DOHH2 (cell line): ENCODE results near the gene PHETA2.
A peak's percentile ranks its signal among the peaks of the same experiment; 100 is the strongest.

ENCODE experiments used
- H3F3A ChIP-seq: fragments of 200-600 bp; sonication (generic), shearing (Covaris generic); 2 replicates; pipeline ENCODE4 v1.6.0; 2016; ENCODE audit warnings: antibody characterized with exemption, mild to moderate bottlenecking; ENCODE audit not compliant: control insufficient read depth, insufficient read depth
- H3K27ac ChIP-seq: fragments of 200-600 bp; sonication (generic); 2 replicates; pipeline ENCODE4 v1.5.1; 2014; ENCODE audit warnings: low read depth, mild to moderate bottlenecking, low read length, moderate library complexity
- H3K27me3 ChIP-seq: fragments of 200-600 bp; sonication (generic); 2 replicates; pipeline ENCODE4 v1.6.1; 2014; ENCODE audit warnings: mild to moderate bottlenecking, low read length, mixed read lengths; ENCODE audit not compliant: control insufficient read depth
- H3K36me3 ChIP-seq: fragments of 200-600 bp; sonication (generic); 2 replicates; pipeline ENCODE4 v1.6.1; 2014; ENCODE audit warnings: mild to moderate bottlenecking, low read length, moderate library complexity, mixed read lengths; ENCODE audit not compliant: control insufficient read depth
- H3K4me1 ChIP-seq: fragments of 200-600 bp; sonication (generic); 2 replicates; pipeline ENCODE4 v1.6.1; 2014; ENCODE audit warnings: mild to moderate bottlenecking, low read length, mixed read lengths; ENCODE audit not compliant: control insufficient read depth
- H3K4me2 ChIP-seq: fragments of 200-600 bp; sonication (generic); 2 replicates; pipeline ENCODE4 v1.6.0; 2014; ENCODE audit warnings: mild to moderate bottlenecking, low read length, moderate library complexity
- H3K4me3 ChIP-seq: fragments of 200-600 bp; sonication (generic); 2 replicates; pipeline ENCODE4 v1.5.1; 2014; ENCODE audit warnings: mild to moderate bottlenecking, low read length, mixed read lengths
- H3K79me2 ChIP-seq: fragments of 200-600 bp; sonication (generic); 2 replicates; pipeline ENCODE4 v1.6.1; 2014; ENCODE audit warnings: mild to moderate bottlenecking, low read length, mixed read lengths; ENCODE audit not compliant: control insufficient read depth
- H3K9me2 ChIP-seq: fragments of 200-600 bp; sonication (generic); replicated peaks from 2 replicates; pipeline ENCODE4 v1.6.1; 2014; ENCODE audit warnings: mild to moderate bottlenecking, low read length, mixed read lengths; ENCODE audit not compliant: control insufficient read depth
- H3K9me3 ChIP-seq: fragments of 200-600 bp; sonication (generic); 2 replicates; pipeline ENCODE4 v1.6.1; 2014; ENCODE audit warnings: antibody characterized with exemption, low read length, mixed read lengths; ENCODE audit not compliant: control insufficient read depth, insufficient read depth
- H4K20me1 ChIP-seq: fragments of 200-600 bp; sonication (generic); 2 replicates; pipeline ENCODE4 v1.6.0; 2014; ENCODE audit warnings: low read depth, mild to moderate bottlenecking, antibody characterized with exemption, low read length, moderate library complexity; ENCODE audit not compliant: control insufficient read depth, insufficient read depth
- CTCF ChIP-seq: fragments of 200-600 bp; sonication (generic); IDR thresholded peaks from one replicate; pipeline ENCODE4 v1.5.1; 2014; ENCODE audit warnings: antibody characterized with exemption, mild to moderate bottlenecking, low read depth, low read length; ENCODE audit not compliant: poor library complexity, severe bottlenecking
- EZH2phosphoT487 ChIP-seq: fragments of 200-600 bp; sonication (generic); IDR thresholded peaks from 2 replicates; pipeline ENCODE4 v1.6.1; 2017; ENCODE audit warnings: borderline replicate concordance, mild to moderate bottlenecking, antibody characterized with exemption, low read length, moderate library complexity, mixed read lengths

PHETA2 gene, protein sequence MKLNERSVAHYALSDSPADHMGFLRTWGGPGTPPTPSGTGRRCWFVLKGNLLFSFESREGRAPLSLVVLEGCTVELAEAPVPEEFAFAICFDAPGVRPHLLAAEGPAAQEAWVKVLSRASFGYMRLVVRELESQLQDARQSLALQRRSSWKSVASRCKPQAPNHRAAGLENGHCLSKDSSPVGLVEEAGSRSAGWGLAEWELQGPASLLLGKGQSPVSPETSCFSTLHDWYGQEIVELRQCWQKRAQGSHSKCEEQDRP

DNA sequence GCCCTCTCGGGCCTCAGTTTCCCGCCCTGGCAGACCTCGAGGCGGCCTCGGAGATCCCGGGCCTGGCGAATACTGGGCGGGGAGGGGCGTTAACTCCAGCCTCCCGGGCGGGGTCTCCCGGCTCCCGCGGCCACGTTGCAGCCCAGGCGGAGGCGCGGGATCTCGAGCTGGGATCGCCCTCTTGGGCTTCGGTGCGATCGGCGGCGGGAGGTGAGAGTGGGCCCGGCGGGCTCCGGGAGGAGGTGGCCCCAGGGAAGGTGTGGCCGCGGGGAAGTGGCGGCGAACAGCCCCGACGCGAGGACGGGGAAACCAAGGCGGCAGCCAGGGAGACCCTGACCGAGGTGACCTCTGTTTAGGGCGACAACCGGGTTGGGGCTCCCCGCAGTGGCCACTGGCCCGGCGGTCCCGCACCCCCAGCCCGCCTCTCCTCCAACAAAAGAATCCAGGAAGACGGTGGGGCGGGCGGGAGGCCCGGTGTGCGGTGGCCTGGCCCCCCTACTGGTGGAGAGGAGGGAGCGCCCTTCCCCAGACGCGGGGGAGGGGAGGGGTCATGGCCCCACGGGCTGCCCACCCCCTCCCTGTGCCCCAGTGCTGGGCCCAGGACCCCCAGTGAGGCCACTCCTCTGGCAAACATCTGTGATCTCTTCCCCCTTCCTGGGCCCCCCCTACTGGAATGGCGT, at the start of gene PHETA2:
TSS of gene PHETA2 (plus strand) at position 117 of the 680 bp plus-strand sequence. CDS start 3,046 bp downstream, outside the sequence.
- no peaks in the 10 kb centered on the region for H3K9me2 ChIP-seq
- no peaks in the 10 kb centered on the region; the same call in 1 of the 2 replicates for H3K36me3 ChIP-seq
- peak within 1 kb of the TSS; percentile 74 for H3K4me3 ChIP-seq
- no peak within 1 kb of the TSS for H3K27ac ChIP-seq
- H3K79me2 ChIP-seq, result peaks cover 12% of the 10 kb centered on the region
- H3K4me2 ChIP-seq, result peak within 1 kb of the TSS; percentile 85
- peaks cover 48% of the 10 kb centered on the region for H3K4me1 ChIP-seq
- no peaks in the 10 kb centered on the region for H4K20me1 ChIP-seq
- H3F3A ChIP-seq, result 0 out of 2 replicates have a peak, but pooled peaks cover 4% of the 10 kb centered on the region
- no peaks in the 10 kb centered on the region for H3K9me3 ChIP-seq
- H3K27me3 ChIP-seq, result no peaks in the 10 kb centered on the region
- TF ChIP-seq EZH2phosphoT487 (no peak), CTCF (peak; percentile 61)

DNA sequence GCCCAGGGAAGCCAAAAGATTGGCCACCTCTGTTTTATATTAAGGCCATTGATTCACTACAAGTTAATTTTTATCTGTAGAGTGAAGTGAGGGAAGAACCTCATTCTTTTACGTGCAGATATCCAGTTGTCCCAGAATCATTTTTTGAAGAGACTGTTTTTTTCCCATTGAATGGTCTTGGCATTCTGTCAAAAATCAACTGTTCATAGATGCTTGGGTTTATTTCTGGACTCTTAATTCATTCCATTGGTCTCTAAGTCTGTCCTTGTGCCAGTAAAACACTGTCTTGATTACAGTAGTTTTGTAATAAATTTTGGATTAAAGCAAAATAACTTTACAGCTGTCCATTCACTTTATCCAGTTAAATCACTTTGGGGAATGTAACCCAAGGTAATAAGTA, 48.6 kb upstream of the PHETA2 start:
- no peaks in the 10 kb centered on the region for H3K79me2 ChIP-seq

DNA sequence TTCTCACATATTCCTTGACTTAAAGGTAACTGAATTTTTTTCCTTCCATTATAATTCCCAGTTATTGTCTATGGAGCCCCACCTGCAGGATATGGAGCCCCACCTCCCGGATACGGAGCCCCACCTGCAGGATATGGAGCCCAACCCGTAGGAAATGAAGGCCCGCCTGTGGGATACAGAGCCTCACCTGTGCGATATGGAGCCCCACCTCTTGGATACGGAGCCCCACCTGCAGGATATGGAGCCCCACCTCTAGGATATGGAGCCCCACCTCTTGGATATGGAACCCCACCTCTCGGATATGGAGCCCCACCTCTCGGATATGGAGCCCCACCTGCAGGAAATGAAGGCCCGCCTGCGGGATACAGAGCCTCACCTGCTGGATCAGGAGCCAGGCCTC, 47.3 kb upstream of the PHETA2 start:
- no peak overlapping the region for H3K4me2 ChIP-seq
- H3K27me3 ChIP-seq, result no peaks in the 10 kb centered on the region
- no peaks in the 10 kb centered on the region for H3F3A ChIP-seq
- H3K79me2 ChIP-seq, result no peaks in the 10 kb centered on the region
- no peak overlapping the region for H3K4me3 ChIP-seq
- no peaks in the 10 kb centered on the region for H3K9me3 ChIP-seq
- no peaks in the 10 kb centered on the region for H4K20me1 ChIP-seq
- TF ChIP-seq EZH2phosphoT487, result no peak
- no peak for TF ChIP-seq CTCF
- no peak overlapping the region for H3K27ac ChIP-seq
- peaks cover 30% of the 10 kb centered on the region for H3K4me1 ChIP-seq
- H3K36me3 ChIP-seq, result no peaks in the 10 kb centered on the region
- H3K9me2 ChIP-seq, result no peaks in the 10 kb centered on the region

More for the DNA sequence above, 48.6 kb upstream of the PHETA2 start:
- no peaks in the 10 kb centered on the region for H3F3A ChIP-seq
- no peak overlapping the region for H3K27ac ChIP-seq
- H3K9me3 ChIP-seq, result no peaks in the 10 kb centered on the region
- H3K36me3 ChIP-seq, result no peaks in the 10 kb centered on the region
- H3K27me3 ChIP-seq, result no peaks in the 10 kb centered on the region
- no peaks in the 10 kb centered on the region for H4K20me1 ChIP-seq
- no peaks in the 10 kb centered on the region for H3K9me2 ChIP-seq
- no peak overlapping the region for H3K4me3 ChIP-seq
- no peak overlapping the region for H3K4me2 ChIP-seq
- no peak for TF ChIP-seq CTCF
- TF ChIP-seq EZH2phosphoT487, result no peak
- H3K4me1 ChIP-seq, result peaks cover 22% of the 10 kb centered on the region
